Muscle layer of duodenum (tissue), 2 donors: ENCODE results near the gene PPP2CA.

Experiments used
- H3K27ac ChIP-seq: one replicate; pipeline ENCODE4 v1.7.0; 2013; ENCODE audit warnings: mild to moderate bottlenecking, low read length
- H3K27me3 ChIP-seq: one replicate; pipeline ENCODE4 v1.7.0; 2013; ENCODE audit warnings: low read depth, mild to moderate bottlenecking, control low read depth, low read length
- H3K36me3 ChIP-seq, 2 donors: one replicate each; pipeline ENCODE4 v1.7.0; 2013; ENCODE audit warnings: low read length in 2 of 2, control low read depth in 1 of 2, mild to moderate bottlenecking in 1 of 2; ENCODE audit not compliant: insufficient read depth in 2 of 2, control insufficient read depth in 1 of 2
- H3K4me1 ChIP-seq, 2 donors: one replicate each; pipeline ENCODE4 v1.7.0; 2013; ENCODE audit warnings: low read length in 2 of 2, mild to moderate bottlenecking in 2 of 2, control low read depth in 1 of 2, moderate library complexity in 1 of 2; ENCODE audit not compliant: insufficient read depth in 2 of 2, control insufficient read depth in 1 of 2
- H3K4me3 ChIP-seq, 2 donors: one replicate each; pipeline ENCODE4 v1.7.0; 2013; ENCODE audit warnings: low read length in 2 of 2, low read depth in 1 of 2, mild to moderate bottlenecking in 1 of 2
- H3K9me3 ChIP-seq, 2 donors: one replicate each; pipeline ENCODE4 v1.7.0; 2013; ENCODE audit warnings: low read length in 2 of 2, control low read depth in 1 of 2, mild to moderate bottlenecking in 1 of 2; ENCODE audit not compliant: control insufficient read depth in 1 of 2
- donor health status: healthy.

Gene PPP2CA

DNA sequence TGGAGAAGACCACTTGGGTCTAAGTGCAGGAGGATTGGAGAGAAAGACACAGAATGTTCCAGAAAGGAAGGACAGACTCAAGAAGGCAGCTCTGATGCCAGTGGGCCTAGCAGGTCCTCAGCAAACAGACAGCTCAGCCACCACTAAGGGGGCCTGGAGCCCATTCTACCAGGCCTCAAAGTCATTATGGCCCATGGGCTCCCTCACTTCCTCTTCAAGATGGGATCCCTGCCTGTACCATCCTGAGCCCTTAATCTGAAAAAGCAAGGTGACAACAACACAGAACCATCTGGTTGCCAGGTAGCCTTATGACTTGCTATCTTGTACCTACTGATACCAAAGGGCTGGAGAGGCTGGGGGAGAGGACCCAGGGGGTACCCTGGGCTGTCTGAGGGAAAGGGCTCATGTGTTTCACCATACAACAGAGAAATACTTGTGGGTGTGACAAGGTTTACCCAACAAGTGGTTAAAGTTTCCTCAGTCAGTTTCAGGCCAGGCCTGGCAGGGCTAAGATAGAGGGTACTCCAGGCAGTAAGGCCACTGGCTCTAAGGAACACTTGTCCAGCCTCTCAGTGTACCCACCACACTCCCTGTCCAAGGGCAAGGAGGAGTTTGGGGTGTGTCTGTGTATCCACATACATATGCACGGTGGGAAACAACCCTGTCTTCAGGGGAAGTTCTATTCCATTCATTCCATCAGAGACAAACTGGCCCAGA is 80.7 kb downstream of the PPP2CA start:
- Histone ChIP-seq H3K4me1 (peaks cover 0 to 23% of the 10 kb centered on the region in 2 donors), H3K27ac (no peak overlapping the region)

More for the DNA sequence above, 80.7 kb downstream of the PPP2CA start:
- H3K27me3 ChIP-seq = no peaks in the 10 kb centered on the region
- H3K4me3 ChIP-seq = no peak overlapping the region
- no peaks in the 10 kb centered on the region for H3K9me3 ChIP-seq
- peaks cover 49 to 60% of the 10 kb centered on the region in 2 donors for H3K36me3 ChIP-seq
